GM12878 (cell line): ENCODE results near the gene SLC15A4. TPM values are rescaled to one million over a fixed set of nuclear protein-coding genes. Genes with fewer than 3 reads are reported as not detected.

Source experiments
- ATF7 ChIP-seq: fragments of 450-650 bp; IDR thresholded peaks from 2 replicates; pipeline ENCODE4 v1.6.1; 2016; ENCODE audit warnings: low read depth, mild to moderate bottlenecking
- BCL11A ChIP-seq: IDR thresholded peaks from 2 replicates; pipeline ENCODE4 v1.6.1; 2011; ENCODE audit warnings: low read depth, low read length
- BCL3 ChIP-seq: IDR thresholded peaks from 2 replicates; pipeline ENCODE4 v1.6.1; 2011; ENCODE audit warnings: borderline replicate concordance, low read depth, mild to moderate bottlenecking, moderate library complexity, low read length; ENCODE audit not compliant: insufficient read depth, poor library complexity, severe bottlenecking
- CEBPZ ChIP-seq: fragments of 150-350 bp; IDR thresholded peaks from 2 replicates; pipeline ENCODE4 v1.6.1; 2016; ENCODE audit warnings: low read depth, low read length
- CUX1 ChIP-seq: IDR thresholded peaks from 2 replicates; pipeline ENCODE4 v1.6.1; 2012; ENCODE audit warnings: improper control_type of control experiment, low read depth, low read length; ENCODE audit not compliant: insufficient replicate concordance
- GABPA ChIP-seq: IDR thresholded peaks from 2 replicates; pipeline ENCODE4 v1.6.1; 2014; ENCODE audit warnings: antibody characterized with exemption, low read depth, mild to moderate bottlenecking, inconsistent platforms
- MTA3 ChIP-seq: IDR thresholded peaks from 2 replicates; pipeline ENCODE4 v1.6.1; 2012; ENCODE audit warnings: low read length, inconsistent platforms, borderline replicate concordance
- NFIC ChIP-seq: IDR thresholded peaks from 2 replicates; pipeline ENCODE4 v1.6.1; 2012; ENCODE audit warnings: low read depth, mild to moderate bottlenecking, inconsistent platforms, low read length, moderate library complexity
- NKRF ChIP-seq: fragments of 450-650 bp; conservative IDR thresholded peaks from 2 replicates; pipeline ENCODE4 v1.6.1; 2017; ENCODE audit warnings: mild to moderate bottlenecking, moderate library complexity
- PKNOX1 ChIP-seq: fragments of 450-650 bp; IDR thresholded peaks from 2 replicates; pipeline ENCODE4 v1.6.1; 2016; ENCODE audit warnings: mild to moderate bottlenecking
- RELB ChIP-seq: fragments of 450-650 bp; IDR thresholded peaks from 2 replicates; pipeline ENCODE4 v1.6.1; 2017; ENCODE audit warnings: low read depth, mild to moderate bottlenecking, moderate library complexity
- polyA plus RNA-seq, 11 experiments: library from polyadenylated mRNA; depleted of rRNA in 4 of 11; unstranded in 6 of 11; stranded (reverse) in 5 of 11; fragments of >200 nt; fragmentation: Nextera tagmentation in 4 of 11; fragmentation: Illumina TruSeq in 1 of 11; extraction: Ambion mirVana in 4 of 11; extraction: Trizol in 1 of 11; gene quantifications; 1 replicate in 1 of 11; 2 replicates in 10 of 11; pipeline versions ENCODE4 v1.2.1 to v1.2.3, GENCODE V29; 2011 to 2016; ENCODE audit warnings: inconsistent platforms in 2 of 11, missing spikeins in 2 of 11, low read depth in 1 of 11
- total RNA-seq, 4 experiments: library from RNA; depleted of rRNA in 3 of 4; stranded (reverse); fragments of >200 nt in 3 of 4; fragmentation: Illumina TruSeq in 1 of 4; extraction: Trizol in 1 of 4; gene quantifications; 2 replicates each; pipeline versions ENCODE4 v1.2.1 to v1.2.3, GENCODE V29; 2013 to 2021

Gene SLC15A4
- total and polyA plus RNA-seq, 10 of the 15 experiments (the other 5 are each of a cell fraction or from before 2014, with no cell fraction given): 12.7 to 257 (median 36.6) TPM

- no peak for TF ChIP-seq RELB
- TF ChIP-seq CUX1: peak; percentile 43
- TF ChIP-seq NKRF: no peak
- TF ChIP-seq GABPA: 0 out of 2 replicates have a peak, but pooled peaks have one; percentile 7
- TF ChIP-seq PKNOX1: no peak
- no peak for TF ChIP-seq BCL11A
- peak; percentile 39 for TF ChIP-seq BCL3
- TF ChIP-seq MTA3: peak; percentile 80; the same call in 1 of the 2 replicates
- no peak for TF ChIP-seq CEBPZ
- 0 out of 2 replicates have a peak, but pooled peaks have one; percentile 22 for TF ChIP-seq NFIC
- peak; percentile 55; the same call in 1 of the 2 replicates for TF ChIP-seq ATF7
Observed at GRCh38 chr12:128791395-128792322, 32.1 kb downstream of the SLC15A4 start (continued).
